PC-9 (cell line): Measurements from ENCODE around the gene LSM11. TPM values are rescaled to one million over a fixed set of nuclear protein-coding genes. Genes with fewer than 3 reads are reported as not detected.

Experiments
- BruUV-seq: library from RNA; stranded (reverse); fragments of 400-500 nt; replicated peaks from 2 replicates; lab custom pipeline; 2021; lab: Mats Ljungman, UMichigan
- CTCF ChIA-PET: fragments of 300-600 bp; sonication (Branson Sonifier 250); formaldehyde crosslinking; loops from one replicate; lab custom pipeline; 2022; ENCODE audit warnings: antibody characterized with exemption; lab: Charles Lee
- POLR2A ChIA-PET: fragments of 300-600 bp; sonication (Branson Sonifier 250); formaldehyde crosslinking; loops from one replicate; lab custom pipeline; 2022; ENCODE audit warnings: antibody characterized with exemption; ENCODE audit not compliant: unreplicated experiment; lab: Charles Lee
- DNase-seq, 2 experiments: peaks; one replicate each; pipeline versions ENCODE4 v3.0.0 to v3.0.0-alpha.2; 2015 to 2022; ENCODE audit warnings: mixed read lengths in 1 of 2
- H2AFZ ChIP-seq: fragments of 200-600 bp; sonication (generic); 2 replicates; pipeline ENCODE4 v1.8.1; 2017; ENCODE audit warnings: antibody characterized with exemption
- H3F3A ChIP-seq: fragments of 200-600 bp; sonication (generic); 2 replicates; pipeline ENCODE4 v1.8.1; 2017; ENCODE audit warnings: antibody characterized with exemption, mild to moderate bottlenecking, low read depth; ENCODE audit not compliant: insufficient read depth
- H3K27ac ChIP-seq: fragments of 200-600 bp; sonication (generic); 2 replicates; pipeline ENCODE4 v1.6.1; 2016; ENCODE audit warnings: mixed run types
- H3K27me3 ChIP-seq: fragments of 200-600 bp; sonication (generic); 2 replicates; pipeline ENCODE4 v1.6.1; 2016; ENCODE audit warnings: low read depth, mixed run types; ENCODE audit not compliant: insufficient read depth
- H3K36me3 ChIP-seq: fragments of 200-600 bp; sonication (generic); 2 replicates; pipeline ENCODE4 v1.6.1; 2016; ENCODE audit warnings: low read depth, mixed run types
- H3K4me1 ChIP-seq: fragments of 200-600 bp; sonication (generic); replicated peaks from 2 replicates; pipeline ENCODE4 v1.6.1; 2016; ENCODE audit warnings: mixed run types; ENCODE audit not compliant: insufficient read depth
- H3K4me2 ChIP-seq: fragments of 200-600 bp; sonication (generic); 2 replicates; pipeline ENCODE4 v1.6.1; 2017; ENCODE audit warnings: mixed run types
- H3K4me3 ChIP-seq: fragments of 200-600 bp; sonication (generic); 2 replicates; pipeline ENCODE4 v1.6.1; 2016; ENCODE audit warnings: mixed run types
- H3K79me2 ChIP-seq: fragments of 200-600 bp; sonication (generic); 2 replicates; pipeline ENCODE4 v1.6.1; 2017; ENCODE audit warnings: low read depth, mixed run types
- H3K9me2 ChIP-seq: fragments of 200-600 bp; sonication (generic); 2 replicates; pipeline ENCODE4 v1.8.1; 2017; ENCODE audit warnings: mild to moderate bottlenecking; ENCODE audit not compliant: insufficient read depth
- H3K9me3 ChIP-seq: fragments of 200-600 bp; sonication (generic); 2 replicates; pipeline ENCODE4 v1.8.1; 2016; ENCODE audit warnings: low read depth; ENCODE audit not compliant: insufficient read depth
- H4K20me1 ChIP-seq: fragments of 200-600 bp; sonication (generic); 2 replicates; pipeline ENCODE4 v1.8.1; 2017; ENCODE audit not compliant: insufficient read depth
- CTCF ChIP-seq: fragments of 200-600 bp; sonication (generic); conservative IDR thresholded peaks from 2 replicates; pipeline ENCODE4 v1.6.1; 2017; ENCODE audit warnings: mixed run types, antibody characterized with exemption, mild to moderate bottlenecking, moderate library complexity
- EZH2 ChIP-seq: fragments of 200-600 bp; sonication (generic); IDR thresholded peaks from 2 replicates; pipeline ENCODE4 v1.8.0; 2017; ENCODE audit warnings: antibody characterized with exemption, low read depth
- intact Hi-C: fragments of 100-400 bp; cut with micrococcal nuclease; formaldehyde crosslinking; loops from one replicate; pipeline ENCODE4 v1.10.0; 2022; ENCODE audit not compliant: unreplicated experiment
- total RNA-seq: library from RNA; stranded (reverse); gene quantifications from 2 replicates; pipeline ENCODE4 v1.2.3, GENCODE V29; 2021

LSM11 gene
- total RNA-seq, 1 experiment from 2014 or later: 1.9 TPM

- H3K4me2 ChIP-seq: no peak overlapping the region
- no peak for TF ChIP-seq EZH2
- no peak for TF ChIP-seq CTCF
- CTCF ChIA-PET: no interaction called here
- no peaks in the 10 kb centered on the region for H3K9me2 ChIP-seq
- no peak overlapping the region for H2AFZ ChIP-seq
- BruUV-seq: no TSS peak
- no peak overlapping the region for H3K4me3 ChIP-seq
- no peaks in the 10 kb centered on the region for H3F3A ChIP-seq
- no peaks in the 10 kb centered on the region for H3K27me3 ChIP-seq
- H3K9me3 ChIP-seq: no peaks in the 10 kb centered on the region
- POLR2A ChIA-PET: no interaction called here
- H4K20me1 ChIP-seq: no peaks in the 10 kb centered on the region
- H3K27ac ChIP-seq: no peak overlapping the region
- no peaks in the 10 kb centered on the region for H3K79me2 ChIP-seq
- H3K4me1 ChIP-seq: no peaks in the 10 kb centered on the region
- intact Hi-C loops: no loop called here
- no peaks in the 10 kb centered on the region for H3K36me3 ChIP-seq
- DNase-seq: no peak
Observed at GRCh38 chr5:157758706-157759105, 15.2 kb downstream of the LSM11 start.

DNA sequence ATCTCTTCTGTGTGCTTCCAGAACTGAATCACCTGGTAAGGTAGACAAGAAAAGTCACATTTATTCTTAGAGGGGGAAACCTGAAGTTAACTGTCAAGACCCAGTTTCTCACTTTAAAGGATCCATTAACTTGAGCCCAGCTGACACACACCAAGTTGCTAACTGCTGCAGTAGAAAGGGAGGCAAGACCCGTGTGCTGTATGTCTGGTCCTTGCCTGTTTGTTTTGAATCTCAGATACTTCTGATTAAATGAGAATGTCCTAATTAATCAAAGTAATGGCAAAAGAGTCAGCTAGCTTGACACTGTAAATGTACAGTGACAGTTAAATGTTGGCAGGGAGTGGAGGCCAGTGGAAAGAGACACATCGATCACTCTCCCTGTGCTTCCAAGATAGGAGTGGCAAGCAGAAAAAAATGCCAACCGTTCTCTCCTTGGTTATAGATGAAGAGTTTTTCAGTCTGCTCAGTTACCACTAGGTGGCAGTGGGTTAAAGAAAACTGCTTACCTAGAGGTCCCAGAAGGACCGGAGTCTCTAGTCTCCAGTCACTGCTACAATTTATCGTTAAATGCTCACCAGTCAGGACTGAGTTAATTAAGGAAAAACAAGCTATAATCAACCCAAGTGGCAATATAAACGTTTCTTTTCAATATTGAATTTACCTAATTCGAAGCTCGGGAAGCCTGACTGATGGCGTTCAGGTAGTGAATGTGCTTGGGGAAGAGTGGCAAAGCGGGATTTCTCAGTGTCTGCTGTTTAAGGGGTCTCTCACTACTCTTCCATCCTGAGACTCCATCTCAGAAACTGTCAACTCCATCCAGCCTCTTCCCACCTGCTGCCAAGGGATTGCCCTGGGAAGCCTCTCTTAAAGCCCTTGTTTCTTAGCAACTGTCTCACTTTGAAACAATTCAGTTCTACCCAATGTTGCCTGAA lies 18.4 kb downstream of the LSM11 start:
- H3F3A ChIP-seq: no peaks in the 10 kb centered on the region
- CTCF ChIA-PET: interaction anchor here (0.6 kb wide), 1 partner anchor 936 kb away, joined by 4 read pairs; no protein-coding TSS in a partner anchor
- BruUV-seq: no TSS peak
- H3K4me3 ChIP-seq: no peak overlapping the region
- DNase-seq: peak in 1 of 2 experiments; percentile 30
- no peak overlapping the region for H3K4me2 ChIP-seq
- no peaks in the 10 kb centered on the region for H3K9me3 ChIP-seq
- H3K4me1 ChIP-seq: no peaks in the 10 kb centered on the region
- H3K27me3 ChIP-seq: no peaks in the 10 kb centered on the region
- no peaks in the 10 kb centered on the region for H3K36me3 ChIP-seq
- no peaks in the 10 kb centered on the region for H4K20me1 ChIP-seq
- H3K79me2 ChIP-seq: no peaks in the 10 kb centered on the region
- H3K27ac ChIP-seq: no peak overlapping the region
- no peak for TF ChIP-seq EZH2
- TF ChIP-seq CTCF: peak; percentile 88
- POLR2A ChIA-PET: interaction anchor here (0.6 kb wide), 1 partner anchor 115 kb away, joined by 12 read pairs; no protein-coding TSS in a partner anchor
- H2AFZ ChIP-seq: no peak overlapping the region
- no peaks in the 10 kb centered on the region for H3K9me2 ChIP-seq
- intact Hi-C loops: loop anchor here (1.0 to 5.0 kb wide), 3 partner anchors 185 to 1371 kb away; no protein-coding TSS in a partner anchor

- H3K4me1 ChIP-seq: 0 out of 2 replicates have a peak, but pooled peaks cover 4% of the 10 kb centered on the region
- no peak overlapping the region for H3K27ac ChIP-seq
- no peak overlapping the region for H3K4me2 ChIP-seq
- H2AFZ ChIP-seq: no peak overlapping the region
- H3K9me3 ChIP-seq: no peaks in the 10 kb centered on the region
- H3K79me2 ChIP-seq: no peaks in the 10 kb centered on the region
- no TSS peak for BruUV-seq
- H3F3A ChIP-seq: peaks cover 6% of the 10 kb centered on the region; the same call in 1 of the 2 replicates
- H3K9me2 ChIP-seq: no peaks in the 10 kb centered on the region
- H3K27me3 ChIP-seq: no peaks in the 10 kb centered on the region
- H3K4me3 ChIP-seq: no peak overlapping the region
- POLR2A ChIA-PET: no interaction called here
- no peaks in the 10 kb centered on the region for H4K20me1 ChIP-seq
- CTCF ChIA-PET: interaction anchor here (1.0 kb wide), 1 partner anchor 230 kb away, joined by 4 read pairs; no protein-coding TSS in a partner anchor
- no peak for DNase-seq
- no peaks in the 10 kb centered on the region for H3K36me3 ChIP-seq
- no peak for TF ChIP-seq EZH2
- no peak for TF ChIP-seq CTCF
- intact Hi-C loops: loop anchor here (5.0 kb wide), 1 partner anchor 183 kb away; no protein-coding TSS in a partner anchor
Observed at GRCh38 chr5:157764531-157764930, 21.0 kb downstream of the LSM11 start.
